K562 (cell line): ENCODE results near the gene POLR2L. TPM values are rescaled to one million over a fixed set of nuclear protein-coding genes. Genes with fewer than 3 reads are reported as not detected.
A peak's percentile ranks its signal among the peaks of the same experiment; 100 is the strongest.

Source experiments
- ATAC-seq: fragments of 200-7000 bp; cut with Tn5 transposase; 3 replicates; pipeline ENCODE4 v1.9.1; 2020; ENCODE audit warnings: moderate library complexity
- BruUV-seq: library from RNA; stranded (reverse); fragments of 400-500 nt; replicated peaks from 2 replicates; lab custom pipeline; 2021; lab: Mats Ljungman, UMichigan
- CTCF ChIA-PET: fragments of 300-600 bp; formaldehyde crosslinking; extraction: SDS; loops from one replicate; lab custom pipeline; 2021; ENCODE audit warnings: low intra/inter-chr PET ratio; lab: Yijun Ruan, JAX
- POLR2A ChIA-PET: fragments of 300-600, 350-650 bp; sonication (Branson Sonifier 250); formaldehyde crosslinking; extraction: SDS; loops from one replicate; lab custom pipeline; 2021; ENCODE audit warnings: antibody characterized with exemption, inconsistent platforms; lab: Yijun Ruan, JAX
- DNase-seq, 4 experiments: peaks; one replicate each; pipeline versions ENCODE4 v3.0.0 to v3.0.0-alpha.2; 2011 to 2018; ENCODE audit warnings: low spot score in 3 of 4, mixed read lengths in 3 of 4; ENCODE audit errors: extremely low read depth in 1 of 4
- FAIRE-seq: peaks from 2 replicates; lab custom pipeline; 2011; peaks lifted over from hg19 to GRCh38; lab: Jason Lieb, UNC
- H2AFZ ChIP-seq: 2 replicates; pipeline ENCODE4 v1.6.0; 2011; ENCODE audit warnings: low read depth, low read length, control low read depth, inconsistent platforms
- H3K27ac ChIP-seq: fragments of 200-600 bp; 3 replicates; pipeline ENCODE4 v1.8.0; 2011; ENCODE audit warnings: low read depth, mild to moderate bottlenecking, control low read depth, inconsistent platforms, low read length, moderate library complexity, mixed read lengths; ENCODE audit errors: extremely low read depth
- H3K27me3 ChIP-seq, 2 experiments: fragments of 300-600 bp in 1 of 2; 2 replicates in 1 of 2; 3 replicates in 1 of 2; pipeline versions ENCODE4 v1.6.0 to v1.8.0; 2011; ENCODE audit warnings: inconsistent platforms in 2 of 2, low read length in 2 of 2, mild to moderate bottlenecking in 1 of 2, mixed read lengths in 1 of 2, moderate library complexity in 1 of 2; ENCODE audit not compliant: control insufficient read depth in 2 of 2, insufficient read depth in 2 of 2
- H3K36me3 ChIP-seq: fragments of 300-600 bp; 3 replicates; pipeline ENCODE4 v1.8.0; 2011; ENCODE audit warnings: mild to moderate bottlenecking, low read length, inconsistent platforms; ENCODE audit not compliant: control insufficient read depth, insufficient read depth
- H3K4me1 ChIP-seq, 2 experiments: fragments of 200-600 bp in 1 of 2; replicated peaks in 1 of 2; 2 replicates in 1 of 2; 3 replicates in 1 of 2; pipeline versions ENCODE4 v1.5.1 to v1.8.0; 2011; ENCODE audit warnings: inconsistent platforms in 2 of 2, low read length in 2 of 2, mild to moderate bottlenecking in 1 of 2, mixed read lengths in 1 of 2, moderate library complexity in 1 of 2; ENCODE audit not compliant: control insufficient read depth in 2 of 2, insufficient read depth in 2 of 2
- H3K4me2 ChIP-seq: 2 replicates; pipeline ENCODE4 v1.6.1; 2011; ENCODE audit warnings: low read length, control low read depth, inconsistent platforms, mixed read lengths; ENCODE audit not compliant: insufficient read depth
- H3K4me3 ChIP-seq: fragments of 200-600 bp; sonication (generic), shearing (Covaris generic); 2 replicates; pipeline ENCODE4 v1.5.1; 2016; ENCODE audit warnings: control low read depth, inconsistent platforms
- H3K79me2 ChIP-seq: fragments of 200-600 bp; 3 replicates; pipeline ENCODE4 v1.8.0; 2011; ENCODE audit warnings: low read length, inconsistent platforms; ENCODE audit not compliant: control insufficient read depth, insufficient read depth
- H3K9ac ChIP-seq, 2 experiments: 2 replicates each; pipeline versions ENCODE4 v1.6.0 to v1.6.1; 2011; ENCODE audit warnings: low read depth in 2 of 2, low read length in 2 of 2, control low read depth in 1 of 2, inconsistent platforms in 1 of 2, mild to moderate bottlenecking in 1 of 2, mixed read lengths in 1 of 2; ENCODE audit not compliant: insufficient read depth in 1 of 2
- H3K9me1 ChIP-seq: one replicate; pipeline ENCODE4 v1.6.0; 2011; ENCODE audit warnings: inconsistent platforms, mild to moderate bottlenecking, low read length, moderate library complexity; ENCODE audit not compliant: control insufficient read depth, insufficient read depth
- H3K9me3 ChIP-seq: replicated peaks from 2 replicates; pipeline ENCODE4 v1.5.1; 2011; ENCODE audit warnings: low read depth, low read length, inconsistent platforms; ENCODE audit not compliant: control insufficient read depth, insufficient read depth
- H4K20me1 ChIP-seq: replicated peaks from 2 replicates; pipeline ENCODE4 v1.6.1; 2011; ENCODE audit warnings: low read length, inconsistent platforms, mixed read lengths; ENCODE audit not compliant: control insufficient read depth, insufficient read depth
- PATZ1 ChIP-seq: fragments of 250-450 bp; sonication (Bioruptor Pico); IDR thresholded peaks from 2 replicates; pipeline ENCODE4 v1.5.0; 2020; ENCODE audit warnings: mild to moderate bottlenecking, borderline replicate concordance
- POLR2G ChIP-seq: fragments of 200-400 bp; formaldehyde crosslinking; IDR thresholded peaks from 2 replicates; pipeline ENCODE4 v1.6.1; 2017; ENCODE audit warnings: low read depth, mild to moderate bottlenecking, antibody characterized with exemption, low read length, moderate library complexity
- RBM34 ChIP-seq: fragments of 200-400 bp; formaldehyde crosslinking; IDR thresholded peaks from 2 replicates; pipeline ENCODE4 v1.6.1; 2018; ENCODE audit warnings: low read length, borderline replicate concordance; ENCODE audit not compliant: insufficient read depth
- ZBTB33 ChIP-seq: sonication (generic); formaldehyde crosslinking; IDR thresholded peaks from 2 replicates; pipeline ENCODE4 v1.8.1; 2023; ENCODE audit warnings: mild to moderate bottlenecking, missing genetic modification reagents
- ZFP36 ChIP-seq: fragments of 150-350 bp; IDR thresholded peaks from 2 replicates; pipeline ENCODE4 v1.6.1; 2018; ENCODE audit warnings: low read length, low read depth; ENCODE audit not compliant: partially characterized antibody
- WGBS: fragments of 100-300 bp; shearing (Covaris generic); methylation state at CpG from one replicate; pipeline ENCODE4 v1.1.6; 2016; ENCODE audit warnings: low coverage, mixed read lengths; ENCODE audit not compliant: insufficient coverage; ENCODE audit errors: missing lambda C conversion rate; 5-methylcytosine and 5-hydroxymethylcytosine counted together
- in situ Hi-C: fragments of 300-500 bp; cut with MboI; formaldehyde crosslinking; loops from 4 replicates; pipeline ENCODE4 v1.15.0; 2018; ENCODE audit warnings: inconsistent platforms, mixed read lengths
- intact Hi-C: fragments of 100-400 bp; cut with micrococcal nuclease; formaldehyde crosslinking; loops from 2 replicates; pipeline ENCODE4 v1.14.2; 2022
- polyA plus RNA-seq, 8 experiments: library from polyadenylated mRNA; depleted of rRNA in 4 of 8; stranded (reverse) in 5 of 8; unstranded in 3 of 8; fragments of >200 nt; fragmentation: Nextera tagmentation in 2 of 8; fragmentation: Illumina TruSeq in 1 of 8; extraction: Ambion mirVana in 2 of 8; extraction: Trizol in 1 of 8; gene quantifications; 2 replicates each; pipeline versions ENCODE4 v1.2.1 to v1.2.3, GENCODE V29; 2011 to 2014; ENCODE audit warnings: inconsistent platforms in 1 of 8, missing spikeins in 1 of 8
- total RNA-seq, 7 experiments: library from RNA; depleted of rRNA in 6 of 7; stranded (reverse); fragments of >200 nt in 6 of 7; fragmentation: Illumina TruSeq in 2 of 7; extraction: Trizol in 2 of 7; gene quantifications; 2 replicates each; pipeline versions ENCODE4 v1.2.1 to v1.2.3, GENCODE V29; 2011 to 2021; ENCODE audit warnings: low replicate concordance in 1 of 7

Gene POLR2L
- total and polyA plus RNA-seq, 9 of the 15 experiments (the other 6 are each of a cell fraction or from before 2014, with no cell fraction given) = 38.3 to 688 (median 108) TPM

- Histone ChIP-seq H3K9ac (no peak overlapping the region), H2AFZ (no peak overlapping the region), H3K4me2 (no peak overlapping the region), H3K36me3 (peaks cover 20% of the 10 kb centered on the region; the same call in 1 of the 3 replicates), H3K27ac (no peak overlapping the region), H3K9me1 (peaks cover 5% of the 10 kb centered on the region), H3K27me3 (no peaks in the 10 kb centered on the region), H3K4me1 (peaks cover 33 to 96% of the 10 kb centered on the region in 2 experiments), H3K79me2 (peaks cover 32% of the 10 kb centered on the region), H3K4me3 (no peak overlapping the region), H3K9me3 (no peaks in the 10 kb centered on the region), H4K20me1 (peaks cover 7% of the 10 kb centered on the region)
- no TSS peak for BruUV-seq
- intact Hi-C loops = no loop called here
- DNase-seq = no peak
- ChIA-PET POLR2A (interaction anchor here (0.9 to 3.2 kb wide), 4 partner anchors 11 to 20 kb away, joined by 4 to 13 read pairs (median 6); partner anchors contain the start of genes PNPLA2 and RPLP2), CTCF (no interaction called here)
- WGBS = 97% methylated on average over 29 of the region's 39 CpGs
- ATAC-seq = no peak
- in situ Hi-C loops = no loop called here
- FAIRE-seq = no peak
- TF ChIP-seq ZBTB33 (peak; percentile 95), PATZ1 (CRISPR knock-in tag) (no peak), ZFP36 (peak; percentile 5), POLR2G (peak; percentile 15; the same call in 1 of the 2 replicates), RBM34 (no peak)
Observed at GRCh38 chr11:829847-830294, 12.5 kb downstream of the POLR2L start.
